IPS DF 6.9 (cell line): Measurements from ENCODE around the gene GULP1.
"Not testable (repeated sequence)": the region's sequence is repeated elsewhere in the genome, so short reads cannot be mapped to it uniquely, and the experiment has no call there.

ENCODE experiments used
- DNase-seq: peaks from one replicate; pipeline ENCODE4 v3.0.0-alpha.2; 2013; ENCODE audit warnings: low read depth, low spot score
- H3K27ac ChIP-seq: one replicate; pipeline ENCODE4 v1.5.1; 2013; ENCODE audit warnings: low read length, control low read depth
- H3K27me3 ChIP-seq: 2 replicates; pipeline ENCODE4 v1.6.1; 2013; ENCODE audit warnings: mild to moderate bottlenecking, low read length; ENCODE audit not compliant: control insufficient read depth, insufficient read depth
- H3K36me3 ChIP-seq: 2 replicates; pipeline ENCODE4 v1.6.1; 2013; ENCODE audit warnings: low read length; ENCODE audit not compliant: control insufficient read depth, insufficient read depth
- H3K4me1 ChIP-seq: 2 replicates; pipeline ENCODE4 v1.6.1; 2013; ENCODE audit warnings: low read length; ENCODE audit not compliant: control insufficient read depth, insufficient read depth
- H3K4me3 ChIP-seq: 2 replicates; pipeline ENCODE4 v1.5.1; 2013; ENCODE audit warnings: mild to moderate bottlenecking, low read length
- H3K9me3 ChIP-seq: 2 replicates; pipeline ENCODE4 v1.6.1; 2013; ENCODE audit warnings: low read length, inconsistent platforms; ENCODE audit not compliant: control insufficient read depth, insufficient read depth
- WGBS: extraction: QIAGEN DNeasy Blood & Tissue Kit; methylation state at CpG from one replicate; pipeline ENCODE4 v1.1.7; 2013; ENCODE audit warnings: mixed read lengths, missing lambda C conversion rate; ENCODE audit not compliant: insufficient read length, insufficient coverage; 5-methylcytosine and 5-hydroxymethylcytosine counted together

GULP1 gene

GRCh38 chr2:188292348-188293239 is 920 bp downstream of the GULP1 start:
- H3K4me3 ChIP-seq, result peak overlapping the region; percentile 84
- H3K27ac ChIP-seq, result no peak overlapping the region
- DNase-seq, result no peak
- no peaks in the 10 kb centered on the region for H3K36me3 ChIP-seq
- no peaks in the 10 kb centered on the region for H3K4me1 ChIP-seq
- no peaks in the 10 kb centered on the region for H3K9me3 ChIP-seq
- no peaks in the 10 kb centered on the region for H3K27me3 ChIP-seq
- no CpG with 5 or more reads among the region's 54 CpGs for WGBS

DNA sequence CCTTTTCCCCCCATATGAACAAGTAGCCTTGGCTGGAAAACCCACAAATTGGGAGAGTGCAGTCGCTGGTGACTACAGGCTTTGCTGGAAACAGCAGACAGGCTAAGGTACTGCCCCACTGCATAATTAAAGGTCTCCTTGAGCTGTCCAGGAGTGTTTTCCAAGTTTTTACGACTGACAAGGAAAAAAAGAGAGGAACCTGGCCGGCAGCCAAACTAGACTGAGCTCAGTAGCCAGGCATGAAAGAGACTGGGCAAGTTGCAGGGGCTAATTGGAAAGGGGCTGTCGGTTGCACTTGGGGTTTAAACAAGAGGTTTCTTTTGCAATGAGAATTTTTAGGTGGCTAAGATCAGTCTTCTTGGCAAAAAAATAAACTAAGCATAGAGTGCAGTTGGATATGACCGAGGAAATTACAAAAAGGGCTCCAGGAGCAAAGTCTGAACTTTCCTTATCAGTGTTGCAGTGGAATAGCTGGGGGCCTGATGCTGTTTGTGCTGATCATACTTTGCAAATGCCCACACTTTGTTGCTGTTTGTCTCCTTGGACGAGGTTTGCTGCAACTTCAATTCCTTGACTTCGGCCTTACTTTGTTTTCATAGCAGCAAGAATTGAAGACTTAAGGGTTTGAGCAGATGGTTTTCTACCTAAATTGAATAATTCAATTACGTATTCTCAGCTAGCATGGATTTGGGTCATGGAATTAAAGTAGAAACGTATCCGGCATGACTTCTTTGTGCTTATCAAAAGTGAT is 2.1 kb downstream of the GULP1 start:
- no peaks in the 10 kb centered on the region for H3K27me3 ChIP-seq
- peak overlapping the region; percentile 84; the same call in 1 of the 2 replicates for H3K4me3 ChIP-seq
- no peaks in the 10 kb centered on the region for H3K4me1 ChIP-seq
- no peaks in the 10 kb centered on the region for H3K36me3 ChIP-seq
- no peaks in the 10 kb centered on the region; the same call in 1 of the 2 replicates for H3K9me3 ChIP-seq
- H3K27ac ChIP-seq, result no peak overlapping the region
- DNase-seq, result no peak
- WGBS, result no CpG with 5 or more reads among the region's 10 CpGs

- Histone ChIP-seq H3K36me3 (no peaks in the 10 kb centered on the region), H3K9me3 (no peaks in the 10 kb centered on the region; the same call in 1 of the 2 replicates), H3K4me3 (peak overlapping the region; percentile 84; the same call in 1 of the 2 replicates), H3K27ac (no peak overlapping the region), H3K27me3 (no peaks in the 10 kb centered on the region), H3K4me1 (no peaks in the 10 kb centered on the region)
- WGBS, result no CpG with 5 or more reads among the region's 1 CpG
- DNase-seq, result no peak
These were observed 2.8 kb downstream of the GULP1 start for GRCh38 chr2:188294352-188294926.

GRCh38 chr2:188295067-188295685 is 3.5 kb downstream of the GULP1 start:
- peak overlapping the region; percentile 27; the same call in 1 of the 2 replicates for H3K4me3 ChIP-seq
- H3K27me3 ChIP-seq, result no peaks in the 10 kb centered on the region
- H3K4me1 ChIP-seq, result no peaks in the 10 kb centered on the region
- no peak for DNase-seq
- no peaks in the 10 kb centered on the region; the same call in 1 of the 2 replicates for H3K36me3 ChIP-seq
- WGBS, result no CpG with 5 or more reads among the region's 3 CpGs
- H3K9me3 ChIP-seq, result no peaks in the 10 kb centered on the region; the same call in 1 of the 2 replicates
- H3K27ac ChIP-seq, result no peak overlapping the region

DNA sequence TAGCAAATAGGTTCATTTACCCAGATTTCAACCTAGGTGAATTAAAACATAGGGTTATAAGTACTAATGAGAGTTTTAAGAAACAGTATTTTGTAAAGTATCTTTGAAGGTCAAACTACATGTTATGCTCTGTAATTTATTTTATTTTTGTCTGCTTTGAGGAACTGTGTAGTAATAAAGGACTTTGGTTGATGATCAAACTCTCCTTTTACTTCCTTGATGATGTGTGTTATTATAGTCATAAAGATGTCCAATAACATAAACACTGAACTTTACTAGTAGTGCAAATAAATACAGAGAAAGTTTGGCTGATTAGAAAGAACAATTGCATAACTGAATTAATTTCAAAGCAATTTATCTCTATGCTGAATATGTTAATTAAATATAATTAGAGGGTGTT is 6.3 kb downstream of the GULP1 start:
- no peak overlapping the region for H3K27ac ChIP-seq
- H3K27me3 ChIP-seq, result no peaks in the 10 kb centered on the region
- H3K4me3 ChIP-seq, result no peak overlapping the region
- DNase-seq, result no peak
- no peaks in the 10 kb centered on the region; the same call in 1 of the 2 replicates for H3K9me3 ChIP-seq
- H3K36me3 ChIP-seq, result no peaks in the 10 kb centered on the region; the same call in 1 of the 2 replicates
- H3K4me1 ChIP-seq, result peaks cover 5% of the 10 kb centered on the region; the same call in 1 of the 2 replicates

DNA sequence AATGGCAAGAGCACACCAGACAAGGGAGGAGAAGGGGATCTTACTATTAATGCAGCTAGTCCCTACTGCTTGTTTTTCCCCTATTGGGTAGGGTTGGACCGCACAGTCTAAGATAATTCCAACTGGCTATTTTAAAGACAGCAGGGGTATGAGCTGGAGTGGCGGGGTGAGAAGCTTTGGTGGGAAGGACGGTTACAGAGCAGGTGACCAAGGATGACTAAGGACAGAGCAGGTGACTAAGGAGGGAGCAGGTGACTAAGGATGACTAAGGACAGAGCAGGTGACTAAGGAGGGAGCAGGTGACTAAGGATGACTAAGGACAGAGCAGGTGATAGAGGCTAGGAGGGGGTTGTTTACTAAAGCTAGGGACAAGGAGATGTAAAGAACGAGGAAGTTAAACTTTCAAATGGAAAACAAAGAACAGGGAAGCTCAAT is 7.3 kb downstream of the GULP1 start:
- not testable (repeated sequence) for DNase-seq, H3K9me3 ChIP-seq, H3K36me3 ChIP-seq, H3K4me1 ChIP-seq, H3K27me3 ChIP-seq, H3K27ac ChIP-seq, H3K4me3 ChIP-seq
- WGBS, result no CpG with 5 or more reads among the region's 4 CpGs

- Histone ChIP-seq H3K4me1 (peaks cover 10% of the 10 kb centered on the region; the same call in 1 of the 2 replicates), H3K27me3 (no peaks in the 10 kb centered on the region), H3K4me3 (no peak overlapping the region), H3K27ac (peak overlapping the region; percentile 90), H3K9me3 (no peaks in the 10 kb centered on the region; the same call in 1 of the 2 replicates), H3K36me3 (no peaks in the 10 kb centered on the region; the same call in 1 of the 2 replicates)
- DNase-seq, result peak; percentile 91
- WGBS, result no CpG with 5 or more reads among the region's 2 CpGs
These were observed 11.8 kb downstream of the GULP1 start for GRCh38 chr2:188303363-188304031.

DNA sequence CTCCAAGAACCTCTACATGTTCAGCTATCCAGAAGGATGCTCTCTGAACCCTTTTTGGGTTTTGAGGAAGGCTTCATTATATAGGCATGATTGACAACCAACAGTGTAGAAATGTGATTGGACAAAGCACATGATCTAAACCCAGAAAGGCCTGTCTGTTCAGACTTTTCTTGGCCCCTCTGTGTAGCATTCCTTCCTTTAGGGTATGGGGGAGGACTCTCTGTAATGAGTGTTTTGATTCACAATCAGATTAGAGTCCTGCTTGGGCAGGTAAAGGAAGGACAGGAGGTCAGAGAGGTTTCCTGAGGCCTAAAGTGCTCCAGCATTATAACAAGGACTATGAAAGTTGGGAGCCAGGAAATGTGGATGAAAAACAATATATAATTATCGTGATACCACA is 13.6 kb downstream of the GULP1 start:
- Histone ChIP-seq H3K9me3 (no peaks in the 10 kb centered on the region), H3K4me1 (peaks cover 10% of the 10 kb centered on the region; the same call in 1 of the 2 replicates), H3K27me3 (no peaks in the 10 kb centered on the region), H3K36me3 (no peaks in the 10 kb centered on the region), H3K27ac (no peak overlapping the region), H3K4me3 (no peak overlapping the region)
- no CpG with 5 or more reads among the region's 1 CpG for WGBS
- DNase-seq, result no peak

GRCh38 chr2:188306271-188306670 is 14.6 kb downstream of the GULP1 start:
- Histone ChIP-seq H3K9me3 (no peaks in the 10 kb centered on the region), H3K4me3 (no peak overlapping the region), H3K27ac (no peak overlapping the region), H3K27me3 (no peaks in the 10 kb centered on the region), H3K4me1 (peaks cover 10% of the 10 kb centered on the region; the same call in 1 of the 2 replicates), H3K36me3 (no peaks in the 10 kb centered on the region)
- DNase-seq, result no peak
- WGBS, result no CpG with 5 or more reads among the region's 1 CpG
